K562 (cell line): Measurements from ENCODE around the gene LACTB. TPM values are rescaled to one million over a fixed set of nuclear protein-coding genes. Genes with fewer than 3 reads are reported as not detected.

Experiments
- ATF1 ChIP-seq, 2 experiments: fragments of 450-650 bp in 1 of 2; IDR thresholded peaks; 2 replicates each; pipeline ENCODE4 v1.6.1; 2016; ENCODE audit warnings: missing compliant biosample characterization in 1 of 2, missing genetic modification characterization in 1 of 2
- ATF7 ChIP-seq: fragments of 450-650 bp; IDR thresholded peaks from 2 replicates; pipeline ENCODE4 v1.7.1; 2014; ENCODE audit warnings: mild to moderate bottlenecking, moderate library complexity
- BCOR ChIP-seq: fragments of 450-650 bp; IDR thresholded peaks from 2 replicates; pipeline ENCODE4 v1.6.1; 2016
- GABPB1 ChIP-seq: sonication (generic); formaldehyde crosslinking; IDR thresholded peaks from 2 replicates; pipeline ENCODE4 v1.8.0; 2022; ENCODE audit warnings: mild to moderate bottlenecking, missing genetic modification reagents
- HCFC1 ChIP-seq: IDR thresholded peaks from 2 replicates; pipeline ENCODE4 v1.6.1; 2012; ENCODE audit warnings: low read depth, low read length, improper control_type of control experiment
- JUND ChIP-seq, 2 experiments: IDR thresholded peaks; 2 replicates in 1 of 2; 3 replicates in 1 of 2; pipeline ENCODE4 v1.6.1; 2011; ENCODE audit warnings: borderline replicate concordance in 2 of 2, low read depth in 2 of 2, low read length in 2 of 2, improper control_type of control experiment in 1 of 2, missing biosample characterization in 1 of 2, missing genetic modification characterization in 1 of 2, missing genetic modification reagents in 1 of 2
- MAZ ChIP-seq, 2 experiments: fragments of 450-650 bp in 1 of 2; sonication (generic) in 1 of 2; formaldehyde crosslinking; IDR thresholded peaks in 1 of 2; conservative IDR thresholded peaks in 1 of 2; 2 replicates each; pipeline versions ENCODE4 v1.4.0 to v1.5.0; 2020; ENCODE audit warnings: mild to moderate bottlenecking in 1 of 2, missing genetic modification reagents in 1 of 2
- RBFOX2 ChIP-seq: fragments of 200-400 bp; formaldehyde crosslinking; IDR thresholded peaks from 2 replicates; pipeline ENCODE4 v1.6.1; 2017; ENCODE audit warnings: low read depth, mild to moderate bottlenecking, low read length, moderate library complexity
- RNF2 ChIP-seq: sonication (generic); IDR thresholded peaks from 2 replicates; pipeline ENCODE4 v1.6.1; 2016
- SUPT5H ChIP-seq: fragments of 450-650 bp; IDR thresholded peaks from 2 replicates; pipeline ENCODE4 v1.6.1; 2016
- TAF7 ChIP-seq: fragments of 450-650 bp; IDR thresholded peaks from 2 replicates; pipeline ENCODE4 v1.6.1; 2016; ENCODE audit warnings: missing genetic modification characterization, missing compliant biosample characterization
- ZKSCAN1 ChIP-seq: fragments of 150-350 bp; IDR thresholded peaks from 2 replicates; pipeline ENCODE4 v1.6.1; 2016; ENCODE audit warnings: low read depth, low read length
- polyA plus RNA-seq, 8 experiments: library from polyadenylated mRNA; depleted of rRNA in 4 of 8; stranded (reverse) in 5 of 8; unstranded in 3 of 8; fragments of >200 nt; fragmentation: Nextera tagmentation in 2 of 8; fragmentation: Illumina TruSeq in 1 of 8; extraction: Ambion mirVana in 2 of 8; extraction: Trizol in 1 of 8; gene quantifications; 2 replicates each; pipeline versions ENCODE4 v1.2.1 to v1.2.3, GENCODE V29; 2011 to 2014; ENCODE audit warnings: inconsistent platforms in 1 of 8, missing spikeins in 1 of 8
- total RNA-seq, 7 experiments: library from RNA; depleted of rRNA in 6 of 7; stranded (reverse); fragments of >200 nt in 6 of 7; fragmentation: Illumina TruSeq in 2 of 7; extraction: Trizol in 2 of 7; gene quantifications; 2 replicates each; pipeline versions ENCODE4 v1.2.1 to v1.2.3, GENCODE V29; 2011 to 2021; ENCODE audit warnings: low replicate concordance in 1 of 7
- TF ChIP-seq, protein P1 (sequence below): fragments of 250-450 bp; sonication (Bioruptor Pico); IDR thresholded peaks from 2 replicates; pipeline ENCODE4 v1.4.0; 2020
- TF ChIP-seq, protein P2 (sequence below): fragments of 250-450 bp; sonication (Bioruptor Pico); IDR thresholded peaks from 2 replicates; pipeline ENCODE4 v1.4.0; 2020; ENCODE audit warnings: mild to moderate bottlenecking

The LACTB gene
- total and polyA plus RNA-seq, 9 of the 15 experiments (the other 6 are each of a cell fraction or from before 2014, with no cell fraction given) = 3.1 to 15.5 (median 9.8) TPM

DNA sequence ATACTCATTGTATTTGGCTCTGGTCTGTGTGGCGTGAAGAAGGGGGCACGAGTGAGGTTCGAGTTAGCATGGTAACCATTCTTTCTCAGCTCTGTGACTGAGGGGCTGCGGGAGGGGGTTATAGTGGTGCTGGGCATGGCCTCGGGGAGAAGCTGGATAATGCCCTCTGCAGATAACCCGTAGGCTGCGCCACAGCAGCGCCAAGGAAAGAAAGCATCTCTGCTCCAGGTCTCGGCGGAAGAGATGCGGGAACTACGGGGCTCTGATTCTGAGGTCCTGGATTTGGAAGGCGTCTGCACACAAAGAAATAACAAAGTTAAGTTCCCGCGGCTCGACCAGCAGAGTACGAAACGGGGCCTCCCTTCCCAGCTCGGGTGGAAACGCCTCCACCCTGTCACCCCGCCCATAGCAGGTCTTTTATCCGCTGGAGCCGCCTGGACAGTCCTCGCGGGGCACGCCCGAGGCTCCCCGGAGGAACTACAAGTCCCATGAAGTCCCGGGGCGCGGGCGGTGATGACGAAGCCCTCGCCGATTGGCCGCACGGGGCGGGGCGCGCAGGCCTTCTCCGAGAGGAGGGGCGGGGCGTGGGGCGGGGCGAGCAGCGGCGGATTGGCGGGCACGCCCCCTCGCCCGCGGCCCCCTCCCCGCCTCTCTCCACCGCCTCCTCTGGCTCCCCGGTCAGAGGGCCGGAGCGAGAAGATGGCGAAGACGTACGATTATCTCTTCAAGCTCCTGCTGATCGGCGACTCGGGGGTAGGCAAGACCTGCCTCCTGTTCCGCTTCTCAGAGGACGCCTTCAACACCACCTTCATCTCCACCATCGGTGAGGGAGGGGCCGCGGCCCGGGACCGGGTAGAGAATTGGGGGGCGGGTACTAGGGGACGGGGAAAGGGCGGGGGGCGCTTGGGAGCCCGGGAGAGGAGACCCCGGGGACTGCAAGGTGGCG, 67.5 kb downstream of the LACTB start, which contains the start of gene RAB8B (continued):
- TF ChIP-seq, protein P1, sequence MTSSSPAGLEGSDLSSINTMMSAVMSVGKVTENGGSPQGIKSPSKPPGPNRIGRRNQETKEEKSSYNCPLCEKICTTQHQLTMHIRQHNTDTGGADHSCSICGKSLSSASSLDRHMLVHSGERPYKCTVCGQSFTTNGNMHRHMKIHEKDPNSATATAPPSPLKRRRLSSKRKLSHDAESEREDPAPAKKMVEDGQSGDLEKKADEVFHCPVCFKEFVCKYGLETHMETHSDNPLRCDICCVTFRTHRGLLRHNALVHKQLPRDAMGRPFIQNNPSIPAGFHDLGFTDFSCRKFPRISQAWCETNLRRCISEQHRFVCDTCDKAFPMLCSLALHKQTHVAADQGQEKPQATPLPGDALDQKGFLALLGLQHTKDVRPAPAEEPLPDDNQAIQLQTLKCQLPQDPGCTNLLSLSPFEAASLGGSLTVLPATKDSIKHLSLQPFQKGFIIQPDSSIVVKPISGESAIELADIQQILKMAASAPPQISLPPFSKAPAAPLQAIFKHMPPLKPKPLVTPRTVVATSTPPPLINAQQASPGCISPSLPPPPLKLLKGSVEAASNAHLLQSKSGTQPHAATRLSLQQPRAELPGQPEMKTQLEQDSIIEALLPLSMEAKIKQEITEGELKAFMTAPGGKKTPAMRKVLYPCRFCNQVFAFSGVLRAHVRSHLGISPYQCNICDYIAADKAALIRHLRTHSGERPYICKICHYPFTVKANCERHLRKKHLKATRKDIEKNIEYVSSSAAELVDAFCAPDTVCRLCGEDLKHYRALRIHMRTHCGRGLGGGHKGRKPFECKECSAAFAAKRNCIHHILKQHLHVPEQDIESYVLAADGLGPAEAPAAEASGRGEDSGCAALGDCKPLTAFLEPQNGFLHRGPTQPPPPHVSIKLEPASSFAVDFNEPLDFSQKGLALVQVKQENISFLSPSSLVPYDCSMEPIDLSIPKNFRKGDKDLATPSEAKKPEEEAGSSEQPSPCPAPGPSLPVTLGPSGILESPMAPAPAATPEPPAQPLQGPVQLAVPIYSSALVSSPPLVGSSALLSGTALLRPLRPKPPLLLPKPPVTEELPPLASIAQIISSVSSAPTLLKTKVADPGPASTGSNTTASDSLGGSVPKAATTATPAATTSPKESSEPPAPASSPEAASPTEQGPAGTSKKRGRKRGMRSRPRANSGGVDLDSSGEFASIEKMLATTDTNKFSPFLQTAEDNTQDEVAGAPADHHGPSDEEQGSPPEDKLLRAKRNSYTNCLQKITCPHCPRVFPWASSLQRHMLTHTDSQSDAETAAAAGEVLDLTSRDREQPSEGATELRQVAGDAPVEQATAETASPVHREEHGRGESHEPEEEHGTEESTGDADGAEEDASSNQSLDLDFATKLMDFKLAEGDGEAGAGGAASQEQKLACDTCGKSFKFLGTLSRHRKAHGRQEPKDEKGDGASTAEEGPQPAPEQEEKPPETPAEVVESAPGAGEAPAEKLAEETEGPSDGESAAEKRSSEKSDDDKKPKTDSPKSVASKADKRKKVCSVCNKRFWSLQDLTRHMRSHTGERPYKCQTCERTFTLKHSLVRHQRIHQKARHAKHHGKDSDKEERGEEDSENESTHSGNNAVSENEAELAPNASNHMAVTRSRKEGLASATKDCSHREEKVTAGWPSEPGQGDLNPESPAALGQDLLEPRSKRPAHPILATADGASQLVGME = no peak
- TF ChIP-seq HCFC1 (peak; percentile 98), SUPT5H (peak; percentile 66), TAF7 (tag) (no peak), ATF7 (peak; percentile 55), JUND (IDR thresholded peaks at IDR 0.05; ENCODE audit: borderline replicate concordance, low read depth, low read length) (peak; percentile 47; the same call in 1 of the 2 replicates), JUND (tag; IDR thresholded peaks at IDR 0.05; ENCODE audit: borderline replicate concordance, low read depth, low read length) (no peak; the same call in 2 of the 3 replicates), BCOR (no peak), ZKSCAN1 (0 out of 2 replicates have a peak, but pooled peaks have one; percentile 17), RBFOX2 (peak; percentile 80), RNF2 (0 out of 2 replicates have a peak, but pooled peaks have one; percentile 12), GABPB1 (CRISPR knock-in tag) (peak; percentile 53; the same call in 1 of the 2 replicates), MAZ (CRISPR knock-in tag; conservative IDR thresholded peaks at IDR 0.05 in 1 of 2, IDR thresholded peaks at IDR 0.05 in 1 of 2) (peak; percentile 78 to 83), ATF1 (CRISPR knock-in tag; IDR thresholded peaks at IDR 0.05) (no peak; the same call in 1 of the 2 replicates), ATF1 (tag; IDR thresholded peaks at IDR 0.05) (peak; percentile 97)
- TF ChIP-seq, protein P2, sequence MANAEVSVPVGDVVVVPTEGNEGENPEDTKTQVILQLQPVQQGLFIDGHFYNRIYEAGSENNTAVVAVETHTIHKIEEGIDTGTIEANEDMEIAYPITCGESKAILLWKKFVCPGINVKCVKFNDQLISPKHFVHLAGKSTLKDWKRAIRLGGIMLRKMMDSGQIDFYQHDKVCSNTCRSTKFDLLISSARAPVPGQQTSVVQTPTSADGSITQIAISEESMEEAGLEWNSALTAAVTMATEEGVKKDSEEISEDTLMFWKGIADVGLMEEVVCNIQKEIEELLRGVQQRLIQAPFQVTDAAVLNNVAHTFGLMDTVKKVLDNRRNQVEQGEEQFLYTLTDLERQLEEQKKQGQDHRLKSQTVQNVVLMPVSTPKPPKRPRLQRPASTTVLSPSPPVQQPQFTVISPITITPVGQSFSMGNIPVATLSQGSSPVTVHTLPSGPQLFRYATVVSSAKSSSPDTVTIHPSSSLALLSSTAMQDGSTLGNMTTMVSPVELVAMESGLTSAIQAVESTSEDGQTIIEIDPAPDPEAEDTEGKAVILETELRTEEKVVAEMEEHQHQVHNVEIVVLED (CRISPR knock-in tag) = peak; percentile 56; the same call in 1 of the 2 replicates
